ENCODE results near the gene SHF.
"Not testable (repeated sequence)": the region's sequence is repeated elsewhere in the genome, so short reads cannot be mapped to it uniquely, and the experiment has no call there.

Gene SHF

GRCh38 chr15:45143946-45144345, 43.8 kb downstream of the SHF start:
- DNase-seq: no peak

- no peak for DNase-seq
Measured at GRCh38 chr15:45143056-45143455, 44.7 kb downstream of the SHF start.

- no peak for DNase-seq
Measured at GRCh38 chr15:45141386-45141785, 46.4 kb downstream of the SHF start.

GRCh38 chr15:45140557-45141250, 47.1 kb downstream of the SHF start:
- DNase-seq: no peak

- no peak for DNase-seq
Measured at GRCh38 chr15:45139770-45140169, 48.0 kb downstream of the SHF start.

- no peak for DNase-seq
Measured at GRCh38 chr15:45138814-45139765, 48.7 kb downstream of the SHF start.

- DNase-seq: no peak
Measured at GRCh38 chr15:45137703-45138102, 50.1 kb downstream of the SHF start.

- DNase-seq: no peak
Measured at GRCh38 chr15:45136378-45136764, 51.4 kb downstream of the SHF start.

GRCh38 chr15:45135705-45136377, 51.9 kb downstream of the SHF start:
- DNase-seq: not testable (repeated sequence)

- no peak for DNase-seq
Measured at GRCh38 chr15:45134682-45135604, 52.8 kb downstream of the SHF start.

- DNase-seq: no peak
Measured at GRCh38 chr15:45134046-45134445, 53.7 kb downstream of the SHF start.

- DNase-seq: no peak
Measured at GRCh38 chr15:45133561-45133920, 54.2 kb downstream of the SHF start.

- DNase-seq: no peak
Measured at GRCh38 chr15:45132844-45133560, 54.8 kb downstream of the SHF start.

- DNase-seq: no peak
Measured at GRCh38 chr15:45131510-45131909, 56.3 kb downstream of the SHF start.

- DNase-seq: no peak
Measured at GRCh38 chr15:45130291-45131000, 57.3 kb downstream of the SHF start.

- peak; percentile 26 for DNase-seq
Measured at GRCh38 chr15:45129651-45130129, 58.1 kb downstream of the SHF start, which contains the start of the genes DUOX1 and DUOXA1. Gene DUOX1 (plus strand): TSS chr15:45129994. CDS start chr15:45131967, 1,973 bp downstream. Gene DUOXA1 (minus strand): TSS chr15:45129879. CDS start chr15:45123014, 6,865 bp downstream.

- no peak for DNase-seq
Measured at GRCh38 chr15:45128971-45129639, 58.7 kb downstream of the SHF start.

- DNase-seq: peak; percentile 44
Measured at GRCh38 chr15:45126535-45127158, 61.1 kb downstream of the SHF start.

GRCh38 chr15:45123397-45123796, 64.4 kb downstream of the SHF start:
- no peak for DNase-seq

GRCh38 chr15:45122719-45123118, 65.0 kb downstream of the SHF start:
- no peak for DNase-seq
